Measurements from ENCODE around the gene LRRC49.

DNA sequence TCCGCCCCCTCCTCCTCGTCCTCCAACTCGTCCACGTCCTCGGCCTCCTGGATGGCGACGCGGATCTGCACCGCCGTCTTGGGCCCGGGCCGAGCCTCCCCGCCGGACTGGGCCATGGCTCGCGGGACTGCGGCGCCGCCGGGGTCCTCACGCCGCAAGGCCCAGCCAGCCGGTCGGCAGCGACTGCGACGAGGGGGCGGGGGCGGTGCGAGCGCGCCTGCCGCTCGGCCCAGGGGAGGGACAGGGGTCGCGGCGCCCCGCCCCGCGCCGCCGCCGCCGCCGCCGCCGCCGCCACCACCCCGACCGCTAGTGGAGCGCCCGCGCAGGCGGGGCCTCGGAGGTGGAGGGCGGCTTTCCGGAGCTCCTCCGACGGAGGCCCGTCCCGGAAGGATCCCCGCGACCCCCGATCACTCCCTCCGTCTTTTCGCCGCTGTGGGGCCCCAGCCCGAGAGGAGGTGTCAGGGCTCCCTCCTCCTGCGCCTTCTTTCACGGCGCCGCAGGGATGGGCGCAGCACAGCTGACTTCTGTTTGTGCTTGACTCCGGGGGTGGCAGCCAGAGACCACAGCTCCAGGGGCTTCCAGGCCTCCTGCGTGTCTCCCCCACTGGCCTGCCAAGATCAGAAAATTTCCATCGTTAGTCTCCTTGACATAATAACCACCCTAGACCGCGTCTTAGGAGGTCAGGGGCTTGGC lies 38.5 kb upstream of the LRRC49 start, which contains the start of gene LARP6:
- TF ChIP-seq, protein P1, sequence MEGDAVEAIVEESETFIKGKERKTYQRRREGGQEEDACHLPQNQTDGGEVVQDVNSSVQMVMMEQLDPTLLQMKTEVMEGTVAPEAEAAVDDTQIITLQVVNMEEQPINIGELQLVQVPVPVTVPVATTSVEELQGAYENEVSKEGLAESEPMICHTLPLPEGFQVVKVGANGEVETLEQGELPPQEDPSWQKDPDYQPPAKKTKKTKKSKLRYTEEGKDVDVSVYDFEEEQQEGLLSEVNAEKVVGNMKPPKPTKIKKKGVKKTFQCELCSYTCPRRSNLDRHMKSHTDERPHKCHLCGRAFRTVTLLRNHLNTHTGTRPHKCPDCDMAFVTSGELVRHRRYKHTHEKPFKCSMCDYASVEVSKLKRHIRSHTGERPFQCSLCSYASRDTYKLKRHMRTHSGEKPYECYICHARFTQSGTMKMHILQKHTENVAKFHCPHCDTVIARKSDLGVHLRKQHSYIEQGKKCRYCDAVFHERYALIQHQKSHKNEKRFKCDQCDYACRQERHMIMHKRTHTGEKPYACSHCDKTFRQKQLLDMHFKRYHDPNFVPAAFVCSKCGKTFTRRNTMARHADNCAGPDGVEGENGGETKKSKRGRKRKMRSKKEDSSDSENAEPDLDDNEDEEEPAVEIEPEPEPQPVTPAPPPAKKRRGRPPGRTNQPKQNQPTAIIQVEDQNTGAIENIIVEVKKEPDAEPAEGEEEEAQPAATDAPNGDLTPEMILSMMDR (conservative IDR thresholded peaks at IDR 0.05; ENCODE audit: low read depth, low read length): no peak
- TF ChIP-seq MAFK (IDR thresholded peaks at IDR 0.05; ENCODE audit: low read depth, low read length): no peak
- no peak for TF ChIP-seq POLR2A (IDR thresholded peaks at IDR 0.05; ENCODE audit: low read depth, low read length)
- no peak for TF ChIP-seq SMC3 (IDR thresholded peaks at IDR 0.05; ENCODE audit: low read depth, low read length)
- TF ChIP-seq CEBPB (IDR thresholded peaks at IDR 0.05; ENCODE audit: low read depth, low read length): no peak
- no peak for TF ChIP-seq BHLHE40 (IDR thresholded peaks at IDR 0.05; ENCODE audit: low read depth, low read length)
- TF ChIP-seq RAD21 (IDR thresholded peaks at IDR 0.05; ENCODE audit: low read length): no peak
- no peak for TF ChIP-seq MXI1 (IDR thresholded peaks at IDR 0.05; ENCODE audit: borderline replicate concordance, low read depth, low read length)

All from IMR-90 (cell line).